GM12892 (cell line): ENCODE results near the gene GJC3.

ENCODE experiments used
- POLR2A ChIP-seq: IDR thresholded peaks from 2 replicates; pipeline ENCODE4 v1.6.1; 2011; ENCODE audit warnings: low read depth, low read length, control low read depth
- TAF1 ChIP-seq: IDR thresholded peaks from 2 replicates; pipeline ENCODE4 v1.6.1; 2011; ENCODE audit warnings: low read depth, mild to moderate bottlenecking, control low read depth, low read length, borderline replicate concordance

DNA sequence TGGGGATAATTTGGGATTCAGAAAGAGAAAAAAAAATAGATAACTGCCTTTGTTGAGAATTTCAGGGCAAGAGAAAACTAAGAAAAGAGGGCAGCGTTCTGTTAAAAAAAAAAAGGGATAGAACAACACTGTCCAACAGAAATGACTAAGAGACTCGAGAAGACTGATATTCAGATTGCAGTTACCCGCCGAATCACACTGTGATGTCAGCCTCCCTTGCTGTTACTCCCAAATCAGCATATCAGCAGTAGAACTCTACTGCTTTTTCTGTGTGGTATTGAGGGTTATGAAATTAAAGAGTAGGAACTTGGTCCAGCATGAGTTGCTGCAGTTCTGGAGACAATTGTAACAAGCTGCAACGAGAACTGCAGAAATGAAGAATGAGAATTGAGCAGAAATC lies 1.9 kb downstream of the GJC3 start:
- no peak for TF ChIP-seq POLR2A
- TF ChIP-seq TAF1, result no peak
